Fibroblast of skin of right quadriceps (primary cell): ENCODE measurements around the gene BIN1.

Experiments used
- DNase-seq: peaks from one replicate; pipeline ENCODE4 v3.0.0-alpha.2; 2013

Gene BIN1

DNA sequence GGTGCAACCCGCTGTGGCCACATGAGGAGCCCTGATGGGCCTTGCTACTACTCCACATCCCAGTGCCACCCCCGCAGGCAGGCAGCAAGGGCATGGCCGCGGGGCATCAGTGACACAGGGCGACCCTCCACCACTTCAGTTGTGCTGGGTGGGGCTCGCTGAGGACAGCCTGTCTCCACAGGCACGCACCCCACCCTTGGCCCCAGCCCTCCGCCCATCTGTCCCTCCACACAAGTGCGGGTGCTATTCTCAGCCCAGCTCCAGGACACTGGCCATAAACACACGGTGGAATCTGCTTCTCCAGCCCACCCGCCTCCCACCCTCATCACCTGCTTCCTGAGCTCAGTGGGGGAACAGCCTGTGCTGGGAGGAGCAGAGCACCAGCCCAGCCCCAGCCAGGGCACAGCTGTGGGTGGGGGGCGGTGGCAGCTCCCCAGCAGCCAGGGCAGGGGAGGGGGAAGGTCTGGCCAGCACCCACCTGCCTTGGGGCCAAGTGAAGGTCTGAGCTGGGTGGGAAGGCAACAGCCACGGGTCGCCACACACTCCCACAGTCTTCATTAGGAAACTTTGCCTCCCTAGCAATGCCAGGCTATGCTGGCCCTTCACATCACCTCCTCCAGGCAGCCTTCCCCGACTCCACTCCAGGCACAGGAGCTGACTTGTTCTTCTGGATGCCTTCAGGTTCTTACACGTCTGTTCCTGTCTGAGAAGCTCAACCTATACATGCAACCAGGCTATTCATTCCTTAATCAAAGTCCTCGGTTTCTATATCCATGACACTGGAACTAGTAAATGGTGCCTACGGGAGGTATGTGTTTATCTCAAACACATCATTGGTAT lies 16.5 kb downstream of the BIN1 start:
- no peak for DNase-seq

- DNase-seq, result no peak
Observed at GRCh38 chr2:127089478-127090235, 17.3 kb downstream of the BIN1 start.

DNA sequence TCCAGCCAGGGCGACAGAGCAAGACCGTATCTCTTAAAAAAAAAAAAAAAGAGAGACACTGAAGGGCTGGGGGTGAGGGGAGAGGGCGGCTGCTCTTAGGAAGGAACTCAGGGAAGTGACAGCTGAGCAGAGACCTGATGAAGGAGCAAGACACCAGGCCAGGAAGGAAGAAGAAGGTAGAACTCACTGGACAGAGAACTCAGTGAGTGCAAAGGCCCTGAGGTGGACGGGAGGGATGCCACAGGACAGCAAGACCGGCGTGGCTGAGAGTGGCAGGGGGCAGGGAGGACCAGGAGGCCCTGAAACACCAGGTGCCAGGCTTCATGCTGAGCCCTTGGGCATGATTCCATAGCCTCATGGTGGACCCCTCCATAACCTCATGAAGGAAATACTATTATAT lies 18.2 kb downstream of the BIN1 start:
- DNase-seq, result no peak

GRCh38 chr2:127087791-127088495 lies 19.0 kb downstream of the BIN1 start:
- DNase-seq, result no peak

- DNase-seq, result peak; percentile 75
Observed at GRCh38 chr2:127086990-127087790, 19.8 kb downstream of the BIN1 start.

- DNase-seq, result no peak
Observed at GRCh38 chr2:127085317-127085681, 21.7 kb downstream of the BIN1 start.

- DNase-seq, result no peak
Observed at GRCh38 chr2:127084611-127085316, 22.2 kb downstream of the BIN1 start.

DNA sequence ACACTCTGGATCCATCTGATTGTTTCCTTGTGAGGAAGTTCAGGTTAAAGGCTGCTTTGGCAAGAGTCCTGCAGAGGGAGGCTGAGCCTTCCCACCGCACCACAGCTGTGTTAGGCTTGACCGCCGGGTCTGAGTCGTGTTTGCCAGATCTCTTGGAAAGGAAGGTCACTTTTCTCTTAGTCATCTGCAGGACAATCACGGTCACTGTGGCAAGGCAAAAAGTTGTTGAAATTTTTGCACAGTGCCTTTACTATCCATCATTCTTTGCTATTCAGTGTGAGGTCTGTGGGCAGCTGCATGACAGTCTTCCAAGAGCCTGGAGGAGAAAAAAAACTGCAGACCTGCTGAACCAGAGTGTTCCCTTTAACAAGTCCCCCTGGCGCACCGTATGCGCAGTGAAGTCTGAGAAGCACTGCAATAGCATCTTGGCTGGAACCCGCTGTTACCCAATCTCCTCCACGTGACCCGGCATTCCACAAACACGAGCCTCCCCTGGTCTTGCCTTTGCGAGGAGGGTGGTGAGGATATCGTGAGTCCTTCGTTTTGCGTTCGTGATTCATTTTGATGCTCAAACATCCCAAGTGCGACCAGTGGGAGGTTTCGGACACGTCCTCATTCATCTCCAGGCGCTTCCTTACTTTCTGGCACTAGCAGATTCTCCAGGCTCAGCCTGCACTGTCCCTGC lies 23.0 kb downstream of the BIN1 start:
- DNase-seq, result peak; percentile 79

GRCh38 chr2:127082974-127083373 lies 24.0 kb downstream of the BIN1 start:
- DNase-seq, result no peak

GRCh38 chr2:127081826-127082633 lies 24.9 kb downstream of the BIN1 start:
- no peak for DNase-seq

- no peak for DNase-seq
Observed at GRCh38 chr2:127080938-127081755, 25.8 kb downstream of the BIN1 start.

DNA sequence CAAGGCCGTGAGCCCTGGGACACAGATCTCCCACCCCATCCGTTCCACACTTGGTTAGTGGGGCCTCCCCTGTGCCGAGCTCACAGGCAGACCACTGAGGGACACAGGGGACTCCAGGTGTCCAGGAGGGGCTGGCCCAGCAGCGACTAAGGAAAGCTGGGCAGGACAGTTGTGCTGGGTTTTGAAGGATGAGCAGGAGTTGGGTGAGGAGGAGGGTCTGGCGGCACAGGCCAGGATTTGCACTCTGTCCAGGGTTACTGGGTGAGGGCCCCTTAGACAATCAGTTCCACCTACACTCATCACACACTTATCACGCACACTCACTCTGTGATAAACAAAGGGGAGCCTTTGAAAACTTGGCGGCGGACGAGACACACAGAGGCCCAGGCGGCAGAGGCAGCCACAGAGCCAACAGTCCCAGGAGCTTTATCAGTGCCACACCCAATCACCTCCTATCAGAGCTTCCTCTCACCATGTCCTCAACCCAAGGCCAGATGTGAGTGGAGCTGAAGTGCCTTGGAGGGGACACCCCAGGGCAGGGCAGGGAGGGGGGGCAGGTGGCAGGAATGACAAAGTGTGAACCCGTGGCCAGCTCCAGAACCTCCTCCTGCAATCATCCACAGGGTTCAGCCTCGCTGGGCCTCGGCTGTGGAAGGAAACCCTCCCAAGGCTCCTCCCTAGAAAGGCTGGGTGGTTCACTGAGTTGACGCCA lies 26.6 kb downstream of the BIN1 start:
- DNase-seq, result no peak

DNA sequence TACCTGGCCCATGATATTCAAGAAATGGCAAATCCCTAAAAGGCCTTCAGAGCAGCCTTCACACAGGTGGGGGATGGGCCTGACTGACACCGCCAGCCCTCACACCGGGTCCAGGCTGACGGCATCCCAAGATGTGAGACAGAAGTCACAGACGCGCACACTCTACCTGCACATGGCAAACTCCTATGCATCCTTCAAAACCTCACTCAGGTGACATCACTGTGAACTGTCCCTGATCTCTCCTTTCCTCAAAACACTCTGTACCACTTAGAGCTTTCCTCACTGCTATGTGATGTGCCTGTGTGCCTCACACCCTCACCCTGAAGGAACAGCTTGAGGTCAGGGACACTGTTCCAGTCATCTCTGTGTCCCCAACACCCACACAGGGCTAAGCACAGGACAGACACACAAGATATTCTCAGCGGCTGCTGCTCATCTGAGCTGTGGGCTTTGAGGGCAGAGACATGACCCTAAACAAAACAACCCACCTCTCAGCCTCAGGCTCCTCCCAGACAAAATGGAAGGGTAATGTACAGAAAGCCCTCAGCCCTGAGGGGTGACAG lies 27.5 kb downstream of the BIN1 start:
- no peak for DNase-seq

DNA sequence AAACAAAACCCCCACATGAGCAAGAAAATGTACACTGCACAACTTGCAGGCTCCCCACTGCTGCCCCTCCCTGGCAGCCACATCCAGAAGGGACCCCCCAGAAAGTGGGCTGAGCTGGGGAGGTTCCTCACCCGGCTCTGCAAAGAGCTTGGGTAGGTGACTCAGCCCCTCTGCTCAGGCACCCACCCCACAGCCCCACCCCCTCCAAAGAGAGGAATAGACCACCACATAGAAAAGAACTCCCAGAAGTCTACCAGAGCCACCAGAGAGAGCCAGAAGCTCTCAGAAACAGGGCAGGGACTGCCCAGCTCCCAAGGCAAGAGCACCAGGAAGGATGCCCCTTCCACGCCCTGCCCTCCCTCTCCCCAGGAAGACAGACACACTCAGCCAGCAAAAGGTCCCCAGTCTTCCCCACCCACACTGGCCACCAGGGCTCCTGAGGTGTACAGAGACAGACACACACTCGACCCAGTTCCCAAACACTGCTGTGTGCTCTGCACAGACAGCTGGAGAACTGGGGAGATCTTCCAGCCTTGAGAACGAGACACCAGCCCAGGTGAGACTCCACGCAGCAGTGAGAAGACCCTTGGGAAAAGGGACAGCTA lies 28.2 kb downstream of the BIN1 start:
- DNase-seq, result no peak

GRCh38 chr2:127078028-127078427 lies 28.9 kb downstream of the BIN1 start:
- DNase-seq, result no peak

- DNase-seq, result no peak
Observed at GRCh38 chr2:127076924-127077323, 30.0 kb downstream of the BIN1 start.

- DNase-seq, result no peak
Observed at GRCh38 chr2:127076290-127076689, 30.7 kb downstream of the BIN1 start.

DNA sequence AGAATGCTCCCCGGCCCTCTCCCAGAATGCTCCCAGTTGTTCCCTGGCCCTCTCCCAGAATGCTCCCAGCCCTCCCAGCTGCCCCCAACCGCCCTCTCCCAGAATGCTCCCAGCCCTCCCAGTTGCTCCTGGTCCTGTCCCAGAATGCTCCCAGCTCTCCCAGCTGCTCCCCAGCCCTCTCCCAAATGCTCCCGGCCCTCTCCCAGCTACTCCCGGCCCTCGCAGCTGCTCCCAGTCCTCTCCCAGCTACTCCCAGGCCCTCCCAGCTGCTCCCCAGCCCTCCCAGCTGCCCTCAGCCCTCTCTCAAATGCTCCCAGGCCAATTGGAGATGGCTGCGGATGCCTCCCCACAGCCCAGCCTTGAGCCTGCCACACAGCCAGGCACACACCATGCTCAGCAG lies 31.1 kb downstream of the BIN1 start:
- no peak for DNase-seq
